K562 (cell line): ENCODE data around the gene SCUBE1. TPM values are rescaled to one million over a fixed set of nuclear protein-coding genes. Genes with fewer than 3 reads are reported as not detected.

Experiments used
- ATAC-seq: fragments of 200-7000 bp; cut with Tn5 transposase; 3 replicates; pipeline ENCODE4 v1.9.1; 2020; ENCODE audit warnings: moderate library complexity
- BruUV-seq: library from RNA; stranded (reverse); fragments of 400-500 nt; replicated peaks from 2 replicates; lab custom pipeline; 2021; lab: Mats Ljungman, UMichigan
- CTCF ChIA-PET: fragments of 300-600 bp; formaldehyde crosslinking; extraction: SDS; loops from one replicate; lab custom pipeline; 2021; ENCODE audit warnings: low intra/inter-chr PET ratio; lab: Yijun Ruan, JAX
- POLR2A ChIA-PET: fragments of 300-600, 350-650 bp; sonication (Branson Sonifier 250); formaldehyde crosslinking; extraction: SDS; loops from one replicate; lab custom pipeline; 2021; ENCODE audit warnings: antibody characterized with exemption, inconsistent platforms; lab: Yijun Ruan, JAX
- DNase-seq, 4 experiments: peaks; one replicate each; pipeline versions ENCODE4 v3.0.0 to v3.0.0-alpha.2; 2011 to 2018; ENCODE audit warnings: low spot score in 3 of 4, mixed read lengths in 3 of 4; ENCODE audit errors: extremely low read depth in 1 of 4
- FAIRE-seq: peaks from 2 replicates; lab custom pipeline; 2011; peaks lifted over from hg19 to GRCh38; lab: Jason Lieb, UNC
- H2AFZ ChIP-seq: 2 replicates; pipeline ENCODE4 v1.6.0; 2011; ENCODE audit warnings: low read depth, low read length, control low read depth, inconsistent platforms
- H3K27ac ChIP-seq: fragments of 200-600 bp; 3 replicates; pipeline ENCODE4 v1.8.0; 2011; ENCODE audit warnings: low read depth, mild to moderate bottlenecking, control low read depth, inconsistent platforms, low read length, moderate library complexity, mixed read lengths; ENCODE audit errors: extremely low read depth
- H3K27me3 ChIP-seq, 2 experiments: fragments of 300-600 bp in 1 of 2; 2 replicates in 1 of 2; 3 replicates in 1 of 2; pipeline versions ENCODE4 v1.6.0 to v1.8.0; 2011; ENCODE audit warnings: inconsistent platforms in 2 of 2, low read length in 2 of 2, mild to moderate bottlenecking in 1 of 2, mixed read lengths in 1 of 2, moderate library complexity in 1 of 2; ENCODE audit not compliant: control insufficient read depth in 2 of 2, insufficient read depth in 2 of 2
- H3K36me3 ChIP-seq: fragments of 300-600 bp; 3 replicates; pipeline ENCODE4 v1.8.0; 2011; ENCODE audit warnings: mild to moderate bottlenecking, low read length, inconsistent platforms; ENCODE audit not compliant: control insufficient read depth, insufficient read depth
- H3K4me1 ChIP-seq, 2 experiments: fragments of 200-600 bp in 1 of 2; replicated peaks in 1 of 2; 2 replicates in 1 of 2; 3 replicates in 1 of 2; pipeline versions ENCODE4 v1.5.1 to v1.8.0; 2011; ENCODE audit warnings: inconsistent platforms in 2 of 2, low read length in 2 of 2, mild to moderate bottlenecking in 1 of 2, mixed read lengths in 1 of 2, moderate library complexity in 1 of 2; ENCODE audit not compliant: control insufficient read depth in 2 of 2, insufficient read depth in 2 of 2
- H3K4me2 ChIP-seq: 2 replicates; pipeline ENCODE4 v1.6.1; 2011; ENCODE audit warnings: low read length, control low read depth, inconsistent platforms, mixed read lengths; ENCODE audit not compliant: insufficient read depth
- H3K4me3 ChIP-seq: fragments of 200-600 bp; sonication (generic), shearing (Covaris generic); 2 replicates; pipeline ENCODE4 v1.5.1; 2016; ENCODE audit warnings: control low read depth, inconsistent platforms
- H3K79me2 ChIP-seq: fragments of 200-600 bp; 3 replicates; pipeline ENCODE4 v1.8.0; 2011; ENCODE audit warnings: low read length, inconsistent platforms; ENCODE audit not compliant: control insufficient read depth, insufficient read depth
- H3K9ac ChIP-seq, 2 experiments: 2 replicates each; pipeline versions ENCODE4 v1.6.0 to v1.6.1; 2011; ENCODE audit warnings: low read depth in 2 of 2, low read length in 2 of 2, control low read depth in 1 of 2, inconsistent platforms in 1 of 2, mild to moderate bottlenecking in 1 of 2, mixed read lengths in 1 of 2; ENCODE audit not compliant: insufficient read depth in 1 of 2
- H3K9me1 ChIP-seq: one replicate; pipeline ENCODE4 v1.6.0; 2011; ENCODE audit warnings: inconsistent platforms, mild to moderate bottlenecking, low read length, moderate library complexity; ENCODE audit not compliant: control insufficient read depth, insufficient read depth
- H3K9me3 ChIP-seq: replicated peaks from 2 replicates; pipeline ENCODE4 v1.5.1; 2011; ENCODE audit warnings: low read depth, low read length, inconsistent platforms; ENCODE audit not compliant: control insufficient read depth, insufficient read depth
- H4K20me1 ChIP-seq: replicated peaks from 2 replicates; pipeline ENCODE4 v1.6.1; 2011; ENCODE audit warnings: low read length, inconsistent platforms, mixed read lengths; ENCODE audit not compliant: control insufficient read depth, insufficient read depth
- CEBPZ ChIP-seq: fragments of 150-350 bp; IDR thresholded peaks from 2 replicates; pipeline ENCODE4 v1.6.1; 2014; ENCODE audit warnings: low read depth, mild to moderate bottlenecking, low read length, borderline replicate concordance
- NR4A1 ChIP-seq, 2 experiments: fragments of 250-450 bp in 1 of 2; fragments of 450-650 bp in 1 of 2; sonication (Bioruptor Pico) in 1 of 2; IDR thresholded peaks; 2 replicates each; pipeline versions ENCODE4 v1.4.0 to v1.6.1; 2016 to 2020; ENCODE audit warnings: mild to moderate bottlenecking in 2 of 2, missing compliant biosample characterization in 1 of 2, missing genetic modification characterization in 1 of 2, moderate library complexity in 1 of 2
- SREBF2 ChIP-seq: sonication (generic); formaldehyde crosslinking; IDR thresholded peaks from 2 replicates; pipeline ENCODE4 v1.4.0; 2020; ENCODE audit warnings: mild to moderate bottlenecking, missing genetic modification reagents
- TRIM25 ChIP-seq: fragments of 450-650 bp; IDR thresholded peaks from 2 replicates; pipeline ENCODE4 v1.7.0; 2016; ENCODE audit warnings: borderline replicate concordance
- WGBS: fragments of 100-300 bp; shearing (Covaris generic); methylation state at CpG from one replicate; pipeline ENCODE4 v1.1.6; 2016; ENCODE audit warnings: low coverage, mixed read lengths; ENCODE audit not compliant: insufficient coverage; ENCODE audit errors: missing lambda C conversion rate; 5-methylcytosine and 5-hydroxymethylcytosine counted together
- in situ Hi-C: fragments of 300-500 bp; cut with MboI; formaldehyde crosslinking; loops from 4 replicates; pipeline ENCODE4 v1.15.0; 2018; ENCODE audit warnings: inconsistent platforms, mixed read lengths
- intact Hi-C: fragments of 100-400 bp; cut with micrococcal nuclease; formaldehyde crosslinking; loops from 2 replicates; pipeline ENCODE4 v1.14.2; 2022
- polyA plus RNA-seq, 8 experiments: library from polyadenylated mRNA; depleted of rRNA in 4 of 8; stranded (reverse) in 5 of 8; unstranded in 3 of 8; fragments of >200 nt; fragmentation: Nextera tagmentation in 2 of 8; fragmentation: Illumina TruSeq in 1 of 8; extraction: Ambion mirVana in 2 of 8; extraction: Trizol in 1 of 8; gene quantifications; 2 replicates each; pipeline versions ENCODE4 v1.2.1 to v1.2.3, GENCODE V29; 2011 to 2014; ENCODE audit warnings: inconsistent platforms in 1 of 8, missing spikeins in 1 of 8
- total RNA-seq, 7 experiments: library from RNA; depleted of rRNA in 6 of 7; stranded (reverse); fragments of >200 nt in 6 of 7; fragmentation: Illumina TruSeq in 2 of 7; extraction: Trizol in 2 of 7; gene quantifications; 2 replicates each; pipeline versions ENCODE4 v1.2.1 to v1.2.3, GENCODE V29; 2011 to 2021; ENCODE audit warnings: low replicate concordance in 1 of 7

SCUBE1 gene
- total and polyA plus RNA-seq, 9 of the 15 experiments (the other 6 are each of a cell fraction or from before 2014, with no cell fraction given) = 0.03 to 0.47 (median 0.29) TPM; not detected in 6

- in situ Hi-C loops = no loop called here
- no peak overlapping the region for H2AFZ ChIP-seq
- H3K27me3 ChIP-seq = peaks cover 0 to 11% of the 10 kb centered on the region in 2 experiments; a peak in 2 of 5 replicates
- no peaks in the 10 kb centered on the region for H4K20me1 ChIP-seq
- ChIA-PET POLR2A (no interaction called here), CTCF (no interaction called here)
- FAIRE-seq (no peak), DNase-seq (no peak), ATAC-seq (no peak)
- no peak overlapping the region for H3K4me3 ChIP-seq
- H3K4me2 ChIP-seq = no peak overlapping the region
- H3K4me1 ChIP-seq = peaks cover 0 to 10% of the 10 kb centered on the region in 2 experiments; a peak in 2 of 5 replicates
- 44% methylated on average over 5 of the region's 17 CpGs for WGBS
- no peaks in the 10 kb centered on the region for H3K79me2 ChIP-seq
- intact Hi-C loops = no loop called here
- H3K9me1 ChIP-seq = no peaks in the 10 kb centered on the region
- no peak overlapping the region for H3K9ac ChIP-seq
- H3K9me3 ChIP-seq = no peaks in the 10 kb centered on the region
- H3K36me3 ChIP-seq = no peaks in the 10 kb centered on the region
- TF ChIP-seq SREBF2 (CRISPR knock-in tag) = no peak
- no peak for TF ChIP-seq CEBPZ
- no peak for TF ChIP-seq TRIM25
- TF ChIP-seq NR4A1 (CRISPR knock-in tag; IDR thresholded peaks at IDR 0.05) = no peak
- no peak for TF ChIP-seq NR4A1 (tag; IDR thresholded peaks at IDR 0.05)
- TF ChIP-seq, all 486 proteins: peak for 0
- BruUV-seq = no TSS peak
- no peak overlapping the region for H3K27ac ChIP-seq
Observed at GRCh38 chr22:43200031-43200430, 143.1 kb downstream of the SCUBE1 start.
